Suppressor macrophage treated with lipopolysaccharide for 1 hour (primary cell): Measurements from ENCODE around the gene ADAMTS6.
"Not testable (repeated sequence)": the region's sequence is repeated elsewhere in the genome, so short reads cannot be mapped to it uniquely, and the experiment has no call there.

Experiments
- DNase-seq, 3 donors: peaks; one replicate each; pipeline ENCODE4 v3.0.0-alpha.2; 2020 to 2022

Gene ADAMTS6

DNA sequence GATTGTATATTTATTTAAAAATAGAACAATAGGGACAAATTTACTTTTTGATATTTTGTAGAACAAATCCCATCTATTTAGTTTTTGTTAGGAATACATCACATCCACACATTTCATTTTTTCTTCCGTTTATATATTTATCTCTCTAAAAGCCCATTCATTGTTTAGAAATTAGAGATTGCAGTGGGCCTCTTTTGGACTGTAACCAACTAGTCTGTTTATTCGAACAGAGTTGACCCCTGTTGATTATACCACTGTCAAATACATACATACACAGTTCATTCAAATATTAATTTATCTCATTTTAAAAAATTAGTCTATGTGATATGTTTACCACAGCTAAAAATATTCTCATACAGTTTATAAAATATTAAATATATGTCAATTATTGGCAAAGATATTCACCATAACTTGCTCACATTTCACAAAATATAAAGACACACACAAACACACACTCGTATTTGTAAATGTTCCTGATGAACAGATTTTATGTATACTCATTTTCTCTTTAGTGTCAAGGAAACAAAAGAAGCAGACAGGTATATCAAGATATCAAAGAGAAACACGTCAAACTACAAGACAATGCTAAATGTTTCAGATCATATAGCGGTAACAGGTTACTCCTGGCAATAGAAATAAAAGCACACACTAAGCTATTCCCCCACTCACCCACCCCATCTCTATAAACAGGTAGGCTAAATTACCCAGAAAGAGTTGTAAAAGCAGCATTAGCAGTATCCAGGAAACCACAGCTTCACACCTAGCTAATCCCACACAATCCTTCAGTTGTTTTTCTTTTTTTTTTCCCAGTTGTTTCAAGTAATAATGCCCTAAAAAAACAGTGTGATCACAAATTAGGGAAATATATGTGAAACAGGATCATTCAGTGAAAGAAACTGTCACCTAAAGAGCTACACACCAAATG, 283.9 kb downstream of the ADAMTS6 start:
- DNase-seq, result no peak

- DNase-seq, result no peak
These were observed 286.8 kb downstream of the ADAMTS6 start for GRCh38 chr5:65194871-65195270.

DNA sequence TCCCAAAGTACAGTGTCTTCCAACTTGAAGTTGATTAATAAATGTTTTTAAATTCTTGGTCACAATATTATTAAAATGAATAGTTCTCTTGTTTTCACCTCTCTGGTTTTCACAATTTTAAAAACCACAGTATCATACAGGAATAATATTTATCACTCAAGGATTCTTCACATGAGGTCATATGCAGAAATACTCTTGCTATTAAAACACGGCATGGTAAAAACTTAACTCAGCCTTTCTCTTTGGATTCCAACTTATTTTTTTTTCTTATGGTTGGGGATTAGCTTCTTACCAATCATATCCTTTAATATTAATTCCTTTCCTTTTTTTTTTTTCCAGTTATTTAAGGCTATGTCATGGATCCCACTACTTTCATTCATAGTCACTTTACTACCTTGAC, 289.4 kb downstream of the ADAMTS6 start:
- DNase-seq, result no peak

GRCh38 chr5:65191554-65192135, 290.1 kb downstream of the ADAMTS6 start:
- peak in 1 of 3 donors; percentile 15 for DNase-seq

DNA sequence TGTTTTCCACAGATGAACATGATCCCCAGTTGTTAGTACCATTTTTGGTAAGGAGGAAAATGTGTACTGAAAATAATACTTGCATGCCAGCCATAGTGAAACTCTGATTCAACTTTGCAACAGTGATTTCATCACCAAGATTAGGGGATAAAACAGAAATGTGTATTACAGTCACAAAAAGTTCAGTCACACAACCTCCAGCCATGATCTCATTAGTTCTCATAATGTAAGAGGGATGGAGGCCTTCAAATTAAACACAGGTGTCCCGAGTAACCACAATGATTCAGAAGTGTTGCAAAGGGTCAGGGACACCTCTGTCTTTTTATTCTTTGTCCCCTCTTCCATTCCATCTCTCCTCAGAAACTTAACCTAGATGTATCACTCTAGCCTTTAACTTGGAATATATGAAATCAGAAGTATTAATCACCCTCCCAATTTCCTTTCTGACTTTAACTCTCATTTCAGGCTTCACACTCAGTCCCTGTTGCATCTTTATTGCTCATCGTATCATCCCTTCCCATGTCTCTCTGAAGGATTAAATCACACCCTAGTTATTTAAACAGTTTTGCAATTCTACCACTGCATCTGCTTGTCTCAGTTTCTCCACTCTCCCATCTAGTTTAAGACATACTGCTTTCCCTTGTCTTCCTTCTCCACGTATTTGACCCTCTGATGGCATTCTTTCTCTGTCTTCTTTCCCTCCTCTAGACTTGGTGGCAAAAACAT, 291.2 kb downstream of the ADAMTS6 start:
- DNase-seq, result peak; percentile 6 to 56 (median 18)

- DNase-seq, result no peak
These were observed 295.0 kb downstream of the ADAMTS6 start for GRCh38 chr5:65186646-65187227.

DNA sequence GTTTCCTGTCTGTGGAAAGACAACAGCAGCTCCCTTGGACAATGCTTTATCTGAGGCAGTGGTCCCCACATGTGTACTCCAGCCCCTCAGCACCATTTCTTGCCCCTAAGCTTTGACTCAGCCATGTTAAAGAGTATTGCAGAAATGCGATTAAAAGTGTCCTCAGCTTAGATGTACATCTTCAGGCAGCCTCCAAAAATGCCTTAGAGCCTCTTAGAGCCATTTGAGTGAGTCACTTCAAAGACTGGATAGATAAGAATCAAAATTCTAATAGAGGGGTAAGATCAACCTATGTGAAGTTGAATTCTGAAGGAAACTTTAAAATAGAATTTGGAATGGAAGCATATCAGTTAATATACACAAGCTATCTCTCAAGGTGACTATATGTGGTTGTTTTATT, 296.3 kb downstream of the ADAMTS6 start:
- no peak for DNase-seq

DNA sequence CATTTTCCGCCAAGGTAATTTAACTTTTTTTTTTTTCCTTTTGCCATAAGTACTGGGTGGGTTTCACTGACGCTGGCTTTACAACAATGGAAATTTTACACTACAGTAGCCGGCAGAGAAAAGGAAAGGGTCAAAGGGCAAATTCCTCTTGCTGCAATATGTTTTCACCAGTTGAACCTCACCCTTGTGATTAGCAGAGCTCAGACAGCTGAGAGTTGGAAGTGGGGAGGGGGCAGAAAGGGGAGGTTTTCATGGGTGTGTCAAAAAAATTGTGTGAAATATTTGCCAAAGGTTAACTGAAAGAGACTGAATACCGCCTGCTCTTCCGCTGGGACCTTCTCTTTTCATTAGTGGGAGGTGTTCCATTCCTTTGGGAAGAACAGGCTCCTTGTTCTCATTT, 296.9 kb downstream of the ADAMTS6 start:
- DNase-seq, result no peak

DNA sequence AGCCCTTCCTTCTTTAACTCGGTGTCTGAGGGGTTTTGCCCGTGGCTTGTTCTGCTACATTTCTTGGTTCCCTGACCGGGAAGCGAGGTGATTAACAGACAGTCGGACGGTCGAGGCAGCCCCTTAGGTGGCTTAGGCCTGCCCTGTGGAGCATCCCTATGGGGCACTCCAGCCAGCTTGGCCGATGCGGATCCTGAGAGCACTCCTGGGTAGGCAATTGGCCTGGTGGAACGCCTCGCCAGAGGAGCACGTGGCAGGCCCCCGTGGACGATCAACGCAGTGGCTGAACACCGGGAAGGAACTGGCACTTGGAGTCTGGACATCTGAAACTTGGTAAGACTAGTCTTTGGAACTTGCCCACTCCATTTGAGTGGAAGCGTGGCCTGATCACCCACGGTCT, 307.5 kb downstream of the ADAMTS6 start:
- DNase-seq, result not testable (repeated sequence)

DNA sequence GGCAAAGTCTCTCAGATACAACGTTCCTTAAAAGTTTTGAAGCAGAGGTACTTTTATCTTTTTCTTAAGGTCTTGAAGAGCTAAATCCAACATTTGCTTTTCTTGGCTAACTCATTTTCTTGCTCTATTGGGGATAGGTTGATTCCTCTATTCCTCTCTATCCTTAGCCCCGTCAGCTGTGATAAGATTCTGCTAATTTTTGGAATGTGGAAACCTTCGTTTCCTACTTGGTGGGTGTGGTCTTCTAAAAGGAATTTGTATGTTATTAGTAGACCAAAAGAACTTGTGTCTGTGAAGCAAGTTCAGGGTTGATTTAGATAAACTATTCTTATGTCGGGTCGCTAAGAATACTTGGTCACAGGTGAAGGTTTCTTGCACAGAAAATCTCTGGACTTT, 308.6 kb downstream of the ADAMTS6 start:
- no peak for DNase-seq

GRCh38 chr5:65172486-65173129, 309.1 kb downstream of the ADAMTS6 start:
- DNase-seq, result peak; percentile 21 to 45 (median 24)

DNA sequence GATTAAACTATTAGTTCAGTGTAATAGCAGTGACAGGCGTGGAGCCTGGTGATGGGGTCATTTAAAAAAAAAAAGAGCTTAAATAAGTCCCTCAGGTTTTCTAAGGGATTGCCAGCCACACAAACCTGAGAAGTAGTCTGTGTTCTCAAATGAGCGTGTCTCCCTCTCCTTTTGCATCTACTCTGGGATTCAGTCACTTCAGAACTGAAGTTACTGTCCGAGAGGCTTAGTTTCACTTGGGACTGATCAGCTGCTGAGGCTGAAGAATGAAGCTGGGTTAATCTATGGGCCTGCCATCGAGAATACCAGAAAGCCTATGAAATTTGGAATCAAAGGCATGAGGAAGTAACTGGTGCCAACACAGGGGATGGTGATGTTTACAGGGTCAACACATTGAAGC, 310.1 kb downstream of the ADAMTS6 start:
- DNase-seq, result no peak

DNA sequence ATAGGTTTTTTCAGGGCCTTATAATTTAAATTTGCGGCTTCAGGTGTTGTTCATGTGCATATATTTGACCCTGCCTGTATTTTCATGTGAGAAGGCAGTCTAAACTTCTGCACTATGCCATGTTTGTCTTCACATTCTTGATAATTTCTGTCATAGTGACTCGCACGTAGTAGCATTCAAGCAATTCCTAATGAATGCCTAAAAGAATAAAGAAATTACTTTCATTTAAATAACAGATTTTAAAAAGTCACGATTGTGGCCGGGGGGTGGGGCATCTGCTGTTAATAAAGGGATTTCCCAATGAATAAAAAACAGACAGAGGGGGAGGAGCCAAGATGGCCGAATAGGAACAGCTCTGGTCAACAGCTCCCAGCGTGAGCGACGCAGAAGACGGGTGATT, 318.0 kb downstream of the ADAMTS6 start:
- DNase-seq, result no peak

GRCh38 chr5:65161655-65162054, 320.1 kb downstream of the ADAMTS6 start:
- no peak for DNase-seq

DNA sequence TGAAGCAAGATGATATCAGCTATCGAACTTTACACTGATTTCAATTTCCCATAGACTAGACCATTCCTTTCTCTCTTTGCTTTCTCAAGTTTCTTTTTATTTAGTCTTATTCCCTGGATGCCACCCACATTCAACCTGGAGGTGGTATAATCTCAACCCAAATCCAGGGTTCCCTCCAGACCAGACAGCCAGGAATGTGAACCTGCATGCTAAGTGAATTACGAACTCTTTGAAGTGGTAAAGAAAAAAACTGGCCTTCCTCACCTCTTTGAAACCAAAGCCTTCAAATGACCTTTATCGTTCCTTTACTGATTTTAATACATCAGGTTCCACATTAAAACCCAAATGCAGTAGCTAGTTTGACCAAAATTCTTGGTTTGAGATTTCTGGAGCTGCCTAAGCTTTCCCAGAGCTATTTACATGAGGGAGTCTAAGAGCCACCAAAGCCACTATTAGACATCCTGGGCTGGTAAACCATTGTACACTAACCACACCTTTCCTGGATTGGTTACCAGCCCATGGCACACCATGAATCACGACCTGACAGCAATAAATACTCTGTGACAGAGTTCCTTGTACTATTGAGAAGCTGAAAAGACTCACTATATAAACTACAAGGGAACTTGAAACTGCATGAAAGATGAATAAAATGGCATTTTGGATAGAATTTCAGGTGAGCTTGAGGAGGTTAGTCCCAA, 323.7 kb downstream of the ADAMTS6 start:
- no peak for DNase-seq

- DNase-seq, result no peak
These were observed 324.8 kb downstream of the ADAMTS6 start for GRCh38 chr5:65156933-65157332.

DNA sequence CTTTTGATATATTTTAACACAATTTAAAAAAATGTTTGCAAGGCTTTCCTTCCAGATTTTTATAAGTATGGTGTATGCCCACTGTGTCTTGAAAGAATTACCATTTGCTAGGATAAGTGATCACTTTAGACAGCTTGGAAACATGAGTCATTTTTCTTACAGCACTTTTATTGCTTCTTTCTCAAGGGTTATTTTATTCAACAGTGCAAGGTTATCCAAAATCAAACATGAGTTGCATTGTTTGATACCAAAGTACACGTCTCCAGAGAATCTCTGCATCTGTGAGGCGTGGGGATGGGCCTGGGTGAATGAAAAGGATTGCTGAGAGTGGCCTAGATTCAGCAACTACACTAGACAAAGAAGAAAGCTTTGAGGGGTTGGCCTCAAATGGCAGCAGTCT, 329.6 kb downstream of the ADAMTS6 start:
- no peak for DNase-seq

- no peak for DNase-seq
These were observed 330.1 kb downstream of the ADAMTS6 start for GRCh38 chr5:65151614-65152013.

DNA sequence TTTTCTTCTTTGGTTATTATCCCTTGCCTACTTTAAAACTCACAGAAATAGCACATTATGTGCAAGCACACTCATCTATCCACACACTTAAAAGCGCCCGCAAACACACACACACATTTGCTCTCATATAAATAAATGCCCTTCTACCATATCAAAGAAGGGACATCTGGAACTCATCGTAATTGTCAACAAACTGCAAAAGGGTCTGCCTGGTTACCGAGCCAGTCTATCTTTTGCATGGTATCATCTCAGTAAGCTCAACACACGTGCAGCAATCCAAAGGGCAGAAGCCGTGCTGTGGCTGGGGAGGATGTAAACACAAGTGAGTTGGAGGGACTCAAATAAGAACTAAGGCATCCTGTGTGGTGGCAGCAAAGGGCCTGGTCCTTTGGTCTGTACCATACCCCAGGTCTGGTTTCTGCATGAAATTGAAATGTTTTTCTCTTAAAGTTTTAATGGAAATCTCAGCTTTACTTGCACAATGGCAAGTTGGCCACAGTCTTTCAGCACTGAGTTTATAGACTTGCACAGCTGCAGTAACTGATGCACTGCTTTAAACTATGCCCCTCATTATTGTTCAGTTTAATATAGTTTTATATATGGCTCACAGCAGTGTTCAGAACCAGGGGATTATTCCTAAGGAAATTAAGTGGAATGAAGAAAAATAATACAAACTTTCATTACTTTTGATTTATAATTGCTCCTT, 331.0 kb downstream of the ADAMTS6 start:
- no peak for DNase-seq

- no peak for DNase-seq
These were observed 331.9 kb downstream of the ADAMTS6 start for GRCh38 chr5:65149827-65150226.

DNA sequence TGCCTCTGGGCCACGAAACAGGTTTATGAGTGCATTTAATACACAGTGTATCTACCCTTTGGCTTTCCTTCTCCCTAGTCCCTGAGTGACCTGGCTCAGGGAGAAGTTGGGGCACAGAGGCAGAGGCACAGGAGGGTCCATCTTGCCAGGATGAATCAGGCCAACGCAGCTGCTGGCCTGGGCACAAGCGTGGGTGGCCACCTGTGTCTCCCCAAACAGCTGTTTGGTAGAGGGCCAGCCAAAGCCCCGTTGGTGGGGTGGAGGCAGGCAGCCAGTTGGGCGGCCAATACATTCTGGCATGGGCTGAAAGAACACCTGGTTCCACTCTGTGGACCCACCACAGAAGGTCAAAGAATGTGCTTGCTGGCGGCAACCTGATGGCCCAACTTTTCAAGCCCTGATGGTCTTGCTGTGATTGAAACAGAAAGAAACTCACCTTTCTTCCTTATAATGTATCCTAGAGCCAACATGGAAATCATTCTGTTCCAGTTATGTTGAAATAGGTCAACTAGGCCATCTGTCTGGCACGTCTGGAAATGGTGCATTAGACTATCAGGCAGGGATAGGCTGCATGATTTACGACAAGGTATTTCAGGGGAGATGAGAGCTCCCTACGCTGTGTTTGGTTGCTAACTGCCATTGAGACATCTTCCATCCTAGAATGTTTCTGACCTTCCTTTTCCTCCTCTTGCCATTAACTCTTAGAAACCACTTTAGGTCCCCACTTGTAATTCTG, 337.4 kb downstream of the ADAMTS6 start:
- DNase-seq, result no peak
